ENCODE measurements around the gene RFX6.

RFX6 gene

DNA sequence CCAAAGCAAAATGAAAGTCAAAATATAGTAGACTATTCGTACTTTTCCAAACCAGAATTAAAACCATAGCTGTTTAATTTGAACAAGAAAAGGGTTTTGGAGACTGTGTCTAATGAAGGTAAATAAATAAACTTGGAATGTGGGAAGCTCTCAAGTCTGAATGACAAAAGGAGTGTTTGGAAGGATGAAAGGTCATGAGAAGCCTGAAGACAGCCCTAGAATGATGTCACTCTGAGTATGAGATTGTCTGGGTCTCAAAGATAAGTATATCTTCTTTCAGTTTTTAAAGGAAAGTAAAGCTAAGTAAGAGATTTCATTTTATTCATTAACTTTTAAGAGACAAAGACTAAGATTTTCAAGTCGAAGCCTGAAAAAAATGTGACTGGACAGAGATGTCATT is 72.9 kb downstream of the RFX6 start:
- CTCF ChIA-PET = interaction anchor here (0.6 to 3.2 kb wide), 5 partner anchors 19 to 367 kb away, joined by 3 to 17 read pairs (median 4); no protein-coding TSS in a partner anchor
- Histone ChIP-seq H3K27ac (ENCODE audit: extremely low read depth, low read depth, low read length) (no peak overlapping the region), H3K36me3 (ENCODE audit: control insufficient read depth in 2 of 2, insufficient read depth in 1 of 2, low read length in 2 of 2) (no peaks in the 10 kb centered on the region), H3K4me3 (ENCODE audit: low read depth, low read length) (no peak overlapping the region), H3K4me1 (ENCODE audit: control insufficient read depth, insufficient read depth, low read length) (peaks cover 24% of the 10 kb centered on the region), H3K9me3 (ENCODE audit: control insufficient read depth, insufficient read depth, low read depth, low read length) (no peaks in the 10 kb centered on the region)
- POLR2A ChIA-PET = interaction anchor here (1.0 to 1.5 kb wide), 2 partner anchors 27 to 73 kb away, joined by 3 read pairs; partner anchors contain the start of gene RFX6
- TF ChIP-seq, protein P1, sequence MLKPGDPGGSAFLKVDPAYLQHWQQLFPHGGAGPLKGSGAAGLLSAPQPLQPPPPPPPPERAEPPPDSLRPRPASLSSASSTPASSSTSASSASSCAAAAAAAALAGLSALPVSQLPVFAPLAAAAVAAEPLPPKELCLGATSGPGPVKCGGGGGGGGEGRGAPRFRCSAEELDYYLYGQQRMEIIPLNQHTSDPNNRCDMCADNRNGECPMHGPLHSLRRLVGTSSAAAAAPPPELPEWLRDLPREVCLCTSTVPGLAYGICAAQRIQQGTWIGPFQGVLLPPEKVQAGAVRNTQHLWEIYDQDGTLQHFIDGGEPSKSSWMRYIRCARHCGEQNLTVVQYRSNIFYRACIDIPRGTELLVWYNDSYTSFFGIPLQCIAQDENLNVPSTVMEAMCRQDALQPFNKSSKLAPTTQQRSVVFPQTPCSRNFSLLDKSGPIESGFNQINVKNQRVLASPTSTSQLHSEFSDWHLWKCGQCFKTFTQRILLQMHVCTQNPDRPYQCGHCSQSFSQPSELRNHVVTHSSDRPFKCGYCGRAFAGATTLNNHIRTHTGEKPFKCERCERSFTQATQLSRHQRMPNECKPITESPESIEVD (tag by site-specific recombination; IDR thresholded peaks at IDR 0.05) = no peak
- no peak for TF ChIP-seq ZNF48 (tag by site-specific recombination; IDR thresholded peaks at IDR 0.05)
- TF ChIP-seq, protein P2, sequence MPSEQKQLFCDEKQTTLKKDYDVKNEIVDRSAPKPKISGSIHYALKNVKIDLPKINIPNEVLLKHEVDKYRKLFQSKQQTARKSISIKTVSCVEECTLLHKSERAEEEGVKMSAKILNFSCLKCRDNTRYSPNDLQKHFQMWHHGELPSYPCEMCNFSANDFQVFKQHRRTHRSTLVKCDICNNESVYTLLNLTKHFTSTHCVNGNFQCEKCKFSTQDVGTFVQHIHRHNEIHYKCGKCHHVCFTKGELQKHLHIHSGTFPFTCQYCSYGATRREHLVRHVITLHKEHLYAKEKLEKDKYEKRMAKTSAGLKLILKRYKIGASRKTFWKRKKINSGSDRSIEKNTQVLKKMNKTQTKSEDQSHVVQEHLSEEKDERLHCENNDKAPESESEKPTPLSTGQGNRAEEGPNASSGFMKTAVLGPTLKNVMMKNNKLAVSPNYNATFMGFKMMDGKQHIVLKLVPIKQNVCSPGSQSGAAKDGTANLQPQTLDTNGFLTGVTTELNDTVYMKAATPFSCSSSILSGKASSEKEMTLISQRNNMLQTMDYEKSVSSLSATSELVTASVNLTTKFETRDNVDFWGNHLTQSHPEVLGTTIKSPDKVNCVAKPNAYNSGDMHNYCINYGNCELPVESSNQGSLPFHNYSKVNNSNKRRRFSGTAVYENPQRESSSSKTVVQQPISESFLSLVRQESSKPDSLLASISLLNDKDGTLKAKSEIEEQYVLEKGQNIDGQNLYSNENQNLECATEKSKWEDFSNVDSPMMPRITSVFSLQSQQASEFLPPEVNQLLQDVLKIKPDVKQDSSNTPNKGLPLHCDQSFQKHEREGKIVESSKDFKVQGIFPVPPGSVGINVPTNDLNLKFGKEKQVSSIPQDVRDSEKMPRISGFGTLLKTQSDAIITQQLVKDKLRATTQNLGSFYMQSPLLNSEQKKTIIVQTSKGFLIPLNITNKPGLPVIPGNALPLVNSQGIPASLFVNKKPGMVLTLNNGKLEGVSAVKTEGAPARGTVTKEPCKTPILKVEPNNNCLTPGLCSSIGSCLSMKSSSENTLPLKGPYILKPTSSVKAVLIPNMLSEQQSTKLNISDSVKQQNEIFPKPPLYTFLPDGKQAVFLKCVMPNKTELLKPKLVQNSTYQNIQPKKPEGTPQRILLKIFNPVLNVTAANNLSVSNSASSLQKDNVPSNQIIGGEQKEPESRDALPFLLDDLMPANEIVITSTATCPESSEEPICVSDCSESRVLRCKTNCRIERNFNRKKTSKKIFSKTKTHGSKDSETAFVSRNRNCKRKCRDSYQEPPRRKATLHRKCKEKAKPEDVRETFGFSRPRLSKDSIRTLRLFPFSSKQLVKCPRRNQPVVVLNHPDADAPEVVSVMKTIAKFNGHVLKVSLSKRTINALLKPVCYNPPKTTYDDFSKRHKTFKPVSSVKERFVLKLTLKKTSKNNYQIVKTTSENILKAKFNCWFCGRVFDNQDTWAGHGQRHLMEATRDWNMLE (tag by site-specific recombination; conservative IDR thresholded peaks at IDR 0.05; ENCODE audit: low read depth) = 0 out of 2 replicates have a peak, but pooled peaks have one; percentile 5
- TF ChIP-seq, protein P3, sequence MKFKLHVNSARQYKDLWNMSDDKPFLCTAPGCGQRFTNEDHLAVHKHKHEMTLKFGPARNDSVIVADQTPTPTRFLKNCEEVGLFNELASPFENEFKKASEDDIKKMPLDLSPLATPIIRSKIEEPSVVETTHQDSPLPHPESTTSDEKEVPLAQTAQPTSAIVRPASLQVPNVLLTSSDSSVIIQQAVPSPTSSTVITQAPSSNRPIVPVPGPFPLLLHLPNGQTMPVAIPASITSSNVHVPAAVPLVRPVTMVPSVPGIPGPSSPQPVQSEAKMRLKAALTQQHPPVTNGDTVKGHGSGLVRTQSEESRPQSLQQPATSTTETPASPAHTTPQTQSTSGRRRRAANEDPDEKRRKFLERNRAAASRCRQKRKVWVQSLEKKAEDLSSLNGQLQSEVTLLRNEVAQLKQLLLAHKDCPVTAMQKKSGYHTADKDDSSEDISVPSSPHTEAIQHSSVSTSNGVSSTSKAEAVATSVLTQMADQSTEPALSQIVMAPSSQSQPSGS (tag by site-specific recombination; IDR thresholded peaks at IDR 0.05; ENCODE audit: low read depth) = peak; percentile 61; the same call in 1 of the 2 replicates
- 0 out of 2 replicates have a peak, but pooled peaks have one; percentile 31 for TF ChIP-seq ZNF629 (tag by site-specific recombination; IDR thresholded peaks at IDR 0.05)
- 0 out of 2 replicates have a peak, but pooled peaks have one; percentile 11 for TF ChIP-seq ZNF335 (tag by site-specific recombination; conservative IDR thresholded peaks at IDR 0.05)
- no peak for TF ChIP-seq ZFP41 (tag by site-specific recombination; IDR thresholded peaks at IDR 0.05; ENCODE audit: borderline replicate concordance)
- 0 out of 2 replicates have a peak, but pooled peaks have one; percentile 24 for TF ChIP-seq ZXDB (tag by site-specific recombination; IDR thresholded peaks at IDR 0.05)
- TF ChIP-seq SP7 (tag by site-specific recombination; IDR thresholded peaks at IDR 0.05) = no peak
- TF ChIP-seq, protein P4, sequence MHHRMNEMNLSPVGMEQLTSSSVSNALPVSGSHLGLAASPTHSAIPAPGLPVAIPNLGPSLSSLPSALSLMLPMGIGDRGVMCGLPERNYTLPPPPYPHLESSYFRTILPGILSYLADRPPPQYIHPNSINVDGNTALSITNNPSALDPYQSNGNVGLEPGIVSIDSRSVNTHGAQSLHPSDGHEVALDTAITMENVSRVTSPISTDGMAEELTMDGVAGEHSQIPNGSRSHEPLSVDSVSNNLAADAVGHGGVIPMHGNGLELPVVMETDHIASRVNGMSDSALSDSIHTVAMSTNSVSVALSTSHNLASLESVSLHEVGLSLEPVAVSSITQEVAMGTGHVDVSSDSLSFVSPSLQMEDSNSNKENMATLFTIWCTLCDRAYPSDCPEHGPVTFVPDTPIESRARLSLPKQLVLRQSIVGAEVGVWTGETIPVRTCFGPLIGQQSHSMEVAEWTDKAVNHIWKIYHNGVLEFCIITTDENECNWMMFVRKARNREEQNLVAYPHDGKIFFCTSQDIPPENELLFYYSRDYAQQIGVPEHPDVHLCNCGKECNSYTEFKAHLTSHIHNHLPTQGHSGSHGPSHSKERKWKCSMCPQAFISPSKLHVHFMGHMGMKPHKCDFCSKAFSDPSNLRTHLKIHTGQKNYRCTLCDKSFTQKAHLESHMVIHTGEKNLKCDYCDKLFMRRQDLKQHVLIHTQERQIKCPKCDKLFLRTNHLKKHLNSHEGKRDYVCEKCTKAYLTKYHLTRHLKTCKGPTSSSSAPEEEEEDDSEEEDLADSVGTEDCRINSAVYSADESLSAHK (tag by site-specific recombination; IDR thresholded peaks at IDR 0.05) = peak; percentile 66

DNA sequence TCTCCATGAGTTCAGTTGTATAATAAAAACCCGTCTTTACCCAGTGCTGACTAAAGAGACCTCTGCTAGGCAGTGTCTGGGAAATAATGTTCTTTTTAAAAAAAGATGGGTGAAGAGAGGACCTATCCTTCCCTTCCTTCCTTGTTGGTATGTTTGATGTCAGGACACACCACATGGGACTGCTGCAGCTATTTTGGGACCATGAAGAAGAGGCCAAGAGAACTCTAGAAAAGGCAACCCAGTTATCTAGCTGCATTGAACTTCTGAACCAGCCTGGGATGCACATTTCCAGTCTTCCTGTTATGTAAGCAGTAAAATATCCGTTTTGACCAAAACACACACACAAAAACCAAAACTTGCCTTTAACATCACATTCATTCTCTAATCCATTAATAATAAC is 77.3 kb downstream of the RFX6 start:
- Histone ChIP-seq H3K36me3 (ENCODE audit: control insufficient read depth in 2 of 2, insufficient read depth in 1 of 2, low read length in 2 of 2) (no peaks in the 10 kb centered on the region), H3K27ac (ENCODE audit: extremely low read depth, low read depth, low read length) (no peak overlapping the region), H3K9me3 (ENCODE audit: control insufficient read depth, insufficient read depth, low read depth, low read length) (no peaks in the 10 kb centered on the region), H3K4me1 (ENCODE audit: control insufficient read depth, insufficient read depth, low read length) (peaks cover 14% of the 10 kb centered on the region), H3K4me3 (ENCODE audit: low read depth, low read length) (no peak overlapping the region)
- CTCF ChIA-PET = interaction anchor here (0.7 to 2.0 kb wide), 3 partner anchors 14 to 55 kb away, joined by 3 to 6 read pairs (median 3); no protein-coding TSS in a partner anchor
- POLR2A ChIA-PET = interaction anchor here (0.6 kb wide), 1 partner anchor 9 kb away, joined by 3 read pairs; no protein-coding TSS in a partner anchor
- no peak for TF ChIP-seq ZNF623 (tag by site-specific recombination; IDR thresholded peaks at IDR 0.05)
- TF ChIP-seq ZNF423 (tag by site-specific recombination; IDR thresholded peaks at IDR 0.05) = no peak
- no peak for TF ChIP-seq ZNF223 (tag by site-specific recombination; IDR thresholded peaks at IDR 0.05)
- TF ChIP-seq GLIS2 (tag by site-specific recombination; IDR thresholded peaks at IDR 0.05) = no peak
- TF ChIP-seq, protein P5, sequence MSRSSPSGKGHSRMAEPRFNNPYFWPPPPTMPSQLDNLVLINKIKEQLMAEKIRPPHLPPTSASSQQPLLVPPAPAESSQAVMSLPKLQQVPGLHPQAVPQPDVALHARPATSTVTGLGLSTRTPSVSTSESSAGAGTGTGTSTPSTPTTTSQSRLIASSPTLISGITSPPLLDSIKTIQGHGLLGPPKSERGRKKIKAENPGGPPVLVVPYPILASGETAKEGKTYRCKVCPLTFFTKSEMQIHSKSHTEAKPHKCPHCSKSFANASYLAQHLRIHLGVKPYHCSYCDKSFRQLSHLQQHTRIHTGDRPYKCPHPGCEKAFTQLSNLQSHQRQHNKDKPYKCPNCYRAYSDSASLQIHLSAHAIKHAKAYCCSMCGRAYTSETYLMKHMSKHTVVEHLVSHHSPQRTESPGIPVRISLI (tag by site-specific recombination; IDR thresholded peaks at IDR 0.05) = no peak
- TF ChIP-seq, protein P6, sequence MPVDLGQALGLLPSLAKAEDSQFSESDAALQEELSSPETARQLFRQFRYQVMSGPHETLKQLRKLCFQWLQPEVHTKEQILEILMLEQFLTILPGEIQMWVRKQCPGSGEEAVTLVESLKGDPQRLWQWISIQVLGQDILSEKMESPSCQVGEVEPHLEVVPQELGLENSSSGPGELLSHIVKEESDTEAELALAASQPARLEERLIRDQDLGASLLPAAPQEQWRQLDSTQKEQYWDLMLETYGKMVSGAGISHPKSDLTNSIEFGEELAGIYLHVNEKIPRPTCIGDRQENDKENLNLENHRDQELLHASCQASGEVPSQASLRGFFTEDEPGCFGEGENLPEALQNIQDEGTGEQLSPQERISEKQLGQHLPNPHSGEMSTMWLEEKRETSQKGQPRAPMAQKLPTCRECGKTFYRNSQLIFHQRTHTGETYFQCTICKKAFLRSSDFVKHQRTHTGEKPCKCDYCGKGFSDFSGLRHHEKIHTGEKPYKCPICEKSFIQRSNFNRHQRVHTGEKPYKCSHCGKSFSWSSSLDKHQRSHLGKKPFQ (tag by site-specific recombination; IDR thresholded peaks at IDR 0.05) = no peak
- no peak for TF ChIP-seq ZNF555 (tag by site-specific recombination; conservative IDR thresholded peaks at IDR 0.05)
- TF ChIP-seq, protein P7, sequence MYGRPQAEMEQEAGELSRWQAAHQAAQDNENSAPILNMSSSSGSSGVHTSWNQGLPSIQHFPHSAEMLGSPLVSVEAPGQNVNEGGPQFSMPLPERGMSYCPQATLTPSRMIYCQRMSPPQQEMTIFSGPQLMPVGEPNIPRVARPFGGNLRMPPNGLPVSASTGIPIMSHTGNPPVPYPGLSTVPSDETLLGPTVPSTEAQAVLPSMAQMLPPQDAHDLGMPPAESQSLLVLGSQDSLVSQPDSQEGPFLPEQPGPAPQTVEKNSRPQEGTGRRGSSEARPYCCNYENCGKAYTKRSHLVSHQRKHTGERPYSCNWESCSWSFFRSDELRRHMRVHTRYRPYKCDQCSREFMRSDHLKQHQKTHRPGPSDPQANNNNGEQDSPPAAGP (tag by site-specific recombination; IDR thresholded peaks at IDR 0.05) = no peak
- no peak for TF ChIP-seq ZNF157 (tag by site-specific recombination; IDR thresholded peaks at IDR 0.05)

Measured in HEK293 (cell line).